OCI-LY7 (cell line): ENCODE measurements around the gene HAX1.

Experiments
- EZH2phosphoT487 ChIP-seq: fragments of 200-600 bp; sonication (generic); IDR thresholded peaks from 2 replicates; pipeline ENCODE4 v1.6.1; 2018; ENCODE audit warnings: low read depth, borderline replicate concordance, mild to moderate bottlenecking, mixed run types, antibody characterized with exemption, low read length, moderate library complexity, mixed read lengths
- TF ChIP-seq, protein P1 (sequence below): fragments of 200-600 bp; sonication (generic); conservative IDR thresholded peaks from 2 replicates; pipeline ENCODE4 v1.5.1; 2014; ENCODE audit warnings: mild to moderate bottlenecking, antibody characterized with exemption, low read length, moderate library complexity, mixed read lengths

DNA sequence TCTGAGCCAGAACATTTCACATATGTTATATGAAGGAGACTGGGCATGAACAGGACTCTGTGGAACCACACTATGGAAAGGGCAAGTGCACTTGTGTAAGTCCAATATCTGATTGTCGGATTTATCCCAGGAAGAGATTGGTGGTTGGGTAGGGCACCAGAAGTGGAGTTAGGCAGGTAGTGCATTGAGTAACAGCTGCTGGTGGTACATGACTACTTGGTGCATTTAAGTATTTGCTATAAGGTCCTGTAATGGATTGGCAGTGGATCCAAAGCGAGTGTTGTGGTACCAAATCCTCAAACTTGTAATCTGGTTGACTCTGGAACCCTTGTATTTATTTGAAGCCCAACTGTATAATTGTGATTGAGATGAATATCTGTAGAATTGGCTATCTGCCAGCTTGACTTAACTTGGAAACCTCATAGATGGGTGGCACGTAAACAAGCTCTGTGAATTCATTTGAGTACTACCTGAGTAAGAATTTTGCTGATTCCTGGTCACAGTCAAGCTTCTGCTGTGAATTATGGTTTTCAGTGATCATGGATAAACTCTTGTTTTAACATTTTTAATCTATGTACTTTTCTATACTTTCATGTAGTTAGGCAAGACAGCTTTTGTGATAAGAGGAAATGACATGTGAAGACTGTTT, 30.6 kb upstream of the HAX1 start:
- TF ChIP-seq, protein P1, sequence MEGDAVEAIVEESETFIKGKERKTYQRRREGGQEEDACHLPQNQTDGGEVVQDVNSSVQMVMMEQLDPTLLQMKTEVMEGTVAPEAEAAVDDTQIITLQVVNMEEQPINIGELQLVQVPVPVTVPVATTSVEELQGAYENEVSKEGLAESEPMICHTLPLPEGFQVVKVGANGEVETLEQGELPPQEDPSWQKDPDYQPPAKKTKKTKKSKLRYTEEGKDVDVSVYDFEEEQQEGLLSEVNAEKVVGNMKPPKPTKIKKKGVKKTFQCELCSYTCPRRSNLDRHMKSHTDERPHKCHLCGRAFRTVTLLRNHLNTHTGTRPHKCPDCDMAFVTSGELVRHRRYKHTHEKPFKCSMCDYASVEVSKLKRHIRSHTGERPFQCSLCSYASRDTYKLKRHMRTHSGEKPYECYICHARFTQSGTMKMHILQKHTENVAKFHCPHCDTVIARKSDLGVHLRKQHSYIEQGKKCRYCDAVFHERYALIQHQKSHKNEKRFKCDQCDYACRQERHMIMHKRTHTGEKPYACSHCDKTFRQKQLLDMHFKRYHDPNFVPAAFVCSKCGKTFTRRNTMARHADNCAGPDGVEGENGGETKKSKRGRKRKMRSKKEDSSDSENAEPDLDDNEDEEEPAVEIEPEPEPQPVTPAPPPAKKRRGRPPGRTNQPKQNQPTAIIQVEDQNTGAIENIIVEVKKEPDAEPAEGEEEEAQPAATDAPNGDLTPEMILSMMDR = no peak
- no peak for TF ChIP-seq EZH2phosphoT487
